Smooth muscle cell (in vitro differentiated cells): Measurements from ENCODE around the gene LGSN. TPM values are rescaled to one million over a fixed set of nuclear protein-coding genes. Genes with fewer than 3 reads are reported as not detected.
A peak's percentile ranks its signal among the peaks of the same experiment; 100 is the strongest.

Source experiments
- DNase-seq: peaks from one replicate; lab custom pipeline; 2025; ENCODE audit not compliant: unreplicated experiment; lab: John Stamatoyannopoulos, UW
- H2AFZ ChIP-seq: fragments of 200-600 bp; sonication (generic); 2 replicates; pipeline ENCODE4 v1.6.0; 2016; ENCODE audit warnings: antibody characterized with exemption, low read depth, mild to moderate bottlenecking
- H3F3A ChIP-seq: fragments of 200-600 bp; sonication (generic); 2 replicates; pipeline ENCODE4 v1.6.0; 2017; ENCODE audit warnings: antibody characterized with exemption, low read depth
- H3K27ac ChIP-seq: fragments of 200-600 bp; sonication (generic); 2 replicates; pipeline ENCODE4 v1.5.1; 2016; ENCODE audit warnings: low read depth, mild to moderate bottlenecking
- H3K27me3 ChIP-seq: fragments of 200-600 bp; sonication (generic); 2 replicates; pipeline ENCODE4 v1.6.1; 2016; ENCODE audit warnings: low read depth, mild to moderate bottlenecking
- H3K36me3 ChIP-seq: fragments of 200-600 bp; sonication (generic); 2 replicates; pipeline ENCODE4 v1.5.1; 2016; ENCODE audit warnings: low read depth
- H3K4me1 ChIP-seq: fragments of 200-600 bp; sonication (generic); 2 replicates; pipeline ENCODE4 v1.5.1; 2016; ENCODE audit warnings: low read depth
- H3K4me2 ChIP-seq: fragments of 200-600 bp; sonication (generic); 2 replicates; pipeline ENCODE4 v1.6.0; 2016; ENCODE audit warnings: mild to moderate bottlenecking
- H3K4me3 ChIP-seq: fragments of 200-600 bp; sonication (generic); 2 replicates; pipeline ENCODE4 v1.5.1; 2016; ENCODE audit warnings: mild to moderate bottlenecking
- H3K79me2 ChIP-seq: fragments of 200-600 bp; sonication (generic); 2 replicates; pipeline ENCODE4 v1.6.0; 2016; ENCODE audit warnings: low read depth, mild to moderate bottlenecking
- H3K9ac ChIP-seq: fragments of 200-600 bp; sonication (generic); 2 replicates; pipeline ENCODE4 v1.6.0; 2016; ENCODE audit warnings: low read depth
- H3K9me3 ChIP-seq: fragments of 200-600 bp; sonication (generic); replicated peaks from 2 replicates; pipeline ENCODE4 v1.5.1; 2016; ENCODE audit warnings: low read depth
- H4K20me1 ChIP-seq: fragments of 200-600 bp; sonication (generic); 2 replicates; pipeline ENCODE4 v1.6.0; 2016; ENCODE audit warnings: low read depth
- CTCF ChIP-seq: fragments of 200-600 bp; sonication (generic); IDR thresholded peaks from 2 replicates; pipeline ENCODE4 v1.5.1; 2017; ENCODE audit warnings: borderline replicate concordance, mild to moderate bottlenecking, antibody characterized with exemption; ENCODE audit not compliant: insufficient read depth, poor library complexity, severe bottlenecking
- WGBS: methylation state at CpG from one replicate; pipeline ENCODE4 v1.1.7; 2016; ENCODE audit warnings: low lambda C conversion rate; 5-methylcytosine and 5-hydroxymethylcytosine counted together
- polyA plus RNA-seq: library from polyadenylated mRNA; unstranded; fragments of >200 nt; fragmentation: Nextera tagmentation; extraction: Ambion mirVana; gene quantifications from 2 replicates; pipeline ENCODE4 v1.2.1, GENCODE V29; 2016
- total RNA-seq: library from RNA; depleted of rRNA; stranded (reverse); fragments of >200 nt; gene quantifications from 2 replicates; pipeline ENCODE4 v1.2.3, GENCODE V29; 2014

LGSN gene
- total and polyA plus RNA-seq, 2 experiments from 2014 or later, result not detected

- 10% methylated on average over 1 of the region's 1 CpG for WGBS
- Histone ChIP-seq H3K4me2 (no peak overlapping the region), H3K9ac (no peak overlapping the region), H3F3A (no peaks in the 10 kb centered on the region), H3K27me3 (no peaks in the 10 kb centered on the region), H3K27ac (no peak overlapping the region), H2AFZ (no peak overlapping the region), H3K36me3 (no peaks in the 10 kb centered on the region), H3K9me3 (no peaks in the 10 kb centered on the region), H3K4me3 (no peak overlapping the region), H3K4me1 (no peaks in the 10 kb centered on the region), H4K20me1 (no peaks in the 10 kb centered on the region), H3K79me2 (no peaks in the 10 kb centered on the region)
- no peak for DNase-seq
- TF ChIP-seq CTCF, result peak; percentile 63
These were observed 47.4 kb downstream of the LGSN start for GRCh38 chr6:63272397-63272796.

GRCh38 chr6:63269470-63269869, 50.3 kb downstream of the LGSN start:
- WGBS, result 85% methylated on average over 4 of the region's 4 CpGs
- H3K27me3 ChIP-seq, result no peaks in the 10 kb centered on the region
- H3K4me2 ChIP-seq, result no peak overlapping the region
- H3K27ac ChIP-seq, result no peak overlapping the region
- no peaks in the 10 kb centered on the region for H4K20me1 ChIP-seq
- H3K4me3 ChIP-seq, result no peak overlapping the region
- no peaks in the 10 kb centered on the region for H3F3A ChIP-seq
- no peaks in the 10 kb centered on the region for H3K4me1 ChIP-seq
- no peaks in the 10 kb centered on the region for H3K9me3 ChIP-seq
- no peaks in the 10 kb centered on the region for H3K79me2 ChIP-seq
- H3K9ac ChIP-seq, result no peak overlapping the region
- no peak for TF ChIP-seq CTCF
- no peak for DNase-seq
- no peak overlapping the region for H2AFZ ChIP-seq
- no peaks in the 10 kb centered on the region for H3K36me3 ChIP-seq

GRCh38 chr6:63268574-63268973, 51.2 kb downstream of the LGSN start:
- no peaks in the 10 kb centered on the region for H3K4me1 ChIP-seq
- no peak for TF ChIP-seq CTCF
- H3K4me2 ChIP-seq, result no peak overlapping the region
- H3K27me3 ChIP-seq, result no peaks in the 10 kb centered on the region
- H3K79me2 ChIP-seq, result no peaks in the 10 kb centered on the region
- WGBS, result 87% methylated on average over 2 of the region's 2 CpGs
- H3K9ac ChIP-seq, result no peak overlapping the region
- no peak overlapping the region for H3K4me3 ChIP-seq
- no peaks in the 10 kb centered on the region for H3K36me3 ChIP-seq
- H3F3A ChIP-seq, result no peaks in the 10 kb centered on the region
- no peaks in the 10 kb centered on the region for H3K9me3 ChIP-seq
- DNase-seq, result no peak
- no peaks in the 10 kb centered on the region for H4K20me1 ChIP-seq
- H2AFZ ChIP-seq, result no peak overlapping the region
- no peak overlapping the region for H3K27ac ChIP-seq

- H3K36me3 ChIP-seq, result no peaks in the 10 kb centered on the region
- no peak overlapping the region for H3K27ac ChIP-seq
- H3K4me1 ChIP-seq, result no peaks in the 10 kb centered on the region
- H4K20me1 ChIP-seq, result no peaks in the 10 kb centered on the region
- no peaks in the 10 kb centered on the region for H3K79me2 ChIP-seq
- TF ChIP-seq CTCF, result no peak
- no peaks in the 10 kb centered on the region for H3F3A ChIP-seq
- no peak for DNase-seq
- no peaks in the 10 kb centered on the region for H3K9me3 ChIP-seq
- H3K9ac ChIP-seq, result no peak overlapping the region
- no peak overlapping the region for H3K4me2 ChIP-seq
- no peak overlapping the region for H3K4me3 ChIP-seq
- H3K27me3 ChIP-seq, result no peaks in the 10 kb centered on the region
- no peak overlapping the region for H2AFZ ChIP-seq
- WGBS, result 84% methylated on average over 1 of the region's 1 CpG
These were observed 52.0 kb downstream of the LGSN start for GRCh38 chr6:63267828-63268227.
